GM12874 (cell line): ENCODE data around the gene MCCD1.

Source experiments
- CTCF ChIP-seq: IDR thresholded peaks from 2 replicates; pipeline ENCODE4 v1.5.1; 2011; ENCODE audit warnings: low read depth, mild to moderate bottlenecking, control low read depth, low read length, moderate library complexity; ENCODE audit not compliant: insufficient read depth

Gene MCCD1

GRCh38 chr6:31490115-31490873, 38.5 kb upstream of the MCCD1 start:
- TF ChIP-seq CTCF: no peak

GRCh38 chr6:31493875-31494694, 34.7 kb upstream of the MCCD1 start:
- peak; percentile 93 for TF ChIP-seq CTCF

GRCh38 chr6:31495580-31495979, 33.2 kb upstream of the MCCD1 start:
- TF ChIP-seq CTCF: no peak

GRCh38 chr6:31497531-31498476, 31.0 kb upstream of the MCCD1 start, which contains the start of gene MICB:
Gene MICB (plus strand): TSS chr6:31498145. CDS start chr6:31498194, 49 bp downstream.
- TF ChIP-seq CTCF: no peak

- no peak for TF ChIP-seq CTCF
Measured at GRCh38 chr6:31498748-31499147, 30.0 kb upstream of the MCCD1 start.

DNA sequence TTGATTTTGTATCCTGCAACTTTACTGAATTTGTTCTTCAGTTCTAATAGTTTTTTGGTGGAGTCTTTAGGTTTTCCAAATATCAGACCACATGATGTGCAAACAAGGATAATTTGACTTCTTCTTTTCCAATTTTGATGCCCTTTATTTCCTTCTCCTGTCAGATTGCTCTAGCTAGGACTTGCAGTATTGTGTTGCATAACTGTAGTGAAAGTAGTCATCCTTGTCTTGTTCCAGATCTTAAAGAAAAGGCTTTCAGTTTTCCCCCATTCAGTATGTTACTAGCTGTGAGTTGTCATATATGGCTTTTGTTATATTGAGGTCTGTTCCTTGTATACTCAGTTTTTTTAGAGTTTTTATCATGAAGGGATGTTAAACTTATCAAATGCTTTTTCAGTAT, 26.2 kb upstream of the MCCD1 start:
- TF ChIP-seq CTCF: no peak
